Middle frontal gyrus (tissue), 1 donor: ENCODE measurements around the gene TFDP1.
"Not testable (repeated sequence)": the region's sequence is repeated elsewhere in the genome, so short reads cannot be mapped to it uniquely, and the experiment has no call there.

Experiments
- DNase-seq: peaks from one replicate; pipeline ENCODE4 v3.0.0-alpha.2; 2015; ENCODE audit warnings: low spot score; ENCODE audit errors: extremely low spot score

Gene TFDP1

GRCh38 chr13:113550453-113550852 is 34.1 kb upstream of the TFDP1 start:
- DNase-seq, result no peak

GRCh38 chr13:113551081-113552000 is 33.2 kb upstream of the TFDP1 start:
- no peak for DNase-seq

GRCh38 chr13:113552079-113552478 is 32.5 kb upstream of the TFDP1 start:
- no peak for DNase-seq

- DNase-seq, result no peak
Observed at GRCh38 chr13:113552786-113553434, 31.6 kb upstream of the TFDP1 start.

GRCh38 chr13:113553511-113554332 is 30.8 kb upstream of the TFDP1 start:
- no peak for DNase-seq

GRCh38 chr13:113554333-113554700 is 30.2 kb upstream of the TFDP1 start:
- no peak for DNase-seq

- no peak for DNase-seq
Observed at GRCh38 chr13:113555141-113555540, 29.4 kb upstream of the TFDP1 start.

GRCh38 chr13:113557013-113557412 is 27.5 kb upstream of the TFDP1 start:
- no peak for DNase-seq

GRCh38 chr13:113558461-113558860 is 26.1 kb upstream of the TFDP1 start:
- DNase-seq, result no peak

- no peak for DNase-seq
Observed at GRCh38 chr13:113559061-113559460, 25.5 kb upstream of the TFDP1 start.

GRCh38 chr13:113559901-113560644 is 24.5 kb upstream of the TFDP1 start:
- DNase-seq, result no peak

GRCh38 chr13:113560645-113561416 is 23.7 kb upstream of the TFDP1 start:
- no peak for DNase-seq

- DNase-seq, result no peak
Observed at GRCh38 chr13:113561417-113562084, 23.0 kb upstream of the TFDP1 start.

GRCh38 chr13:113562085-113562749 is 22.3 kb upstream of the TFDP1 start:
- DNase-seq, result peak; percentile 21

- no peak for DNase-seq
Observed at GRCh38 chr13:113562844-113563243, 21.7 kb upstream of the TFDP1 start.

- not testable (repeated sequence) for DNase-seq
Observed at GRCh38 chr13:113563511-113563910, 21.0 kb upstream of the TFDP1 start.

GRCh38 chr13:113564331-113565023 is 20.1 kb upstream of the TFDP1 start:
- no peak for DNase-seq

GRCh38 chr13:113565526-113566226 is 18.9 kb upstream of the TFDP1 start:
- DNase-seq, result no peak
